Type B pancreatic cell (in vitro differentiated cells): ENCODE results near the gene OSBP. TPM values are rescaled to one million over a fixed set of nuclear protein-coding genes. Genes with fewer than 3 reads are reported as not detected.
"Not testable (repeated sequence)": the region's sequence is repeated elsewhere in the genome, so short reads cannot be mapped to it uniquely, and the experiment has no call there.

Experiments used
- DNase-seq: peaks from one replicate; pipeline ENCODE4 v3.0.0; 2021; ENCODE audit warnings: mixed read lengths; ENCODE audit not compliant: unreplicated experiment; ENCODE audit errors: extremely low spot score
- H3K27ac Mint-ChIP-seq: 2 replicates; pipeline ENCODE4 v1.8.0; 2021; ENCODE audit warnings: mild to moderate bottlenecking, mixed read lengths
- H3K27me3 Mint-ChIP-seq: 2 replicates; pipeline ENCODE4 v1.8.0; 2021; ENCODE audit warnings: mixed read lengths
- H3K36me3 Mint-ChIP-seq: 2 replicates; pipeline ENCODE4 v1.8.0; 2021; ENCODE audit warnings: mixed read lengths
- H3K4me1 Mint-ChIP-seq: one replicate; pipeline ENCODE4 v1.8.0; 2021; ENCODE audit warnings: mixed read lengths; ENCODE audit not compliant: unreplicated experiment
- H3K4me3 Mint-ChIP-seq: 2 replicates; pipeline ENCODE4 v1.8.0; 2021; ENCODE audit warnings: mild to moderate bottlenecking, mixed read lengths
- H3K9me3 Mint-ChIP-seq: 2 replicates; pipeline ENCODE4 v1.8.0; 2021; ENCODE audit warnings: mixed read lengths
- total RNA-seq: library from RNA; stranded (reverse); gene quantifications from 2 replicates; pipeline ENCODE4 v1.2.1, GENCODE V29; 2021; ENCODE audit warnings: low replicate concordance
- TF ChIP-seq, protein P1 (sequence below): fragments of 200-600 bp; sonication (generic); conservative IDR thresholded peaks from 2 replicates; pipeline ENCODE4 v1.5.0; 2021; ENCODE audit warnings: antibody characterized with exemption, mild to moderate bottlenecking

OSBP gene
- total RNA-seq, 1 donor from 2014 or later = 42.4 TPM

DNA sequence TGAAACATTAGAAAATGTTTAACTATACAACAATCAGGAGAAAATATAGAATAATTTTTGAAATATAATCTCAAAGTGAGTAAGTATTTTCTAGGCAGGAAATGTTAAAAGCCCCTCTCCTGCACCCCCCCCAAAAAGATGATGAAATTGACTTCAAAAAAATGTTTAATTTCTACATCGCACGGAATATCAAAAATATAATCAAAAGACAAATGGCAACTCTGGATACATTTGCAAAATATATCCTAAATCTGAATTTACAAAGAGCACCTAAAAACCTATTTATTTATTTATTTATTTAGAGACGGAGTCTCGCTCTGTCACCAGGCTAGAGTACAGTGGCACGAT is 67.3 kb downstream of the OSBP start:
- H3K4me3 Mint-ChIP-seq = peak overlapping the region; percentile 36
- H3K36me3 Mint-ChIP-seq = no peaks in the 10 kb centered on the region
- no peak for DNase-seq
- H3K9me3 Mint-ChIP-seq = no peaks in the 10 kb centered on the region
- peaks cover 10% of the 10 kb centered on the region for H3K27me3 Mint-ChIP-seq
- TF ChIP-seq, protein P1, sequence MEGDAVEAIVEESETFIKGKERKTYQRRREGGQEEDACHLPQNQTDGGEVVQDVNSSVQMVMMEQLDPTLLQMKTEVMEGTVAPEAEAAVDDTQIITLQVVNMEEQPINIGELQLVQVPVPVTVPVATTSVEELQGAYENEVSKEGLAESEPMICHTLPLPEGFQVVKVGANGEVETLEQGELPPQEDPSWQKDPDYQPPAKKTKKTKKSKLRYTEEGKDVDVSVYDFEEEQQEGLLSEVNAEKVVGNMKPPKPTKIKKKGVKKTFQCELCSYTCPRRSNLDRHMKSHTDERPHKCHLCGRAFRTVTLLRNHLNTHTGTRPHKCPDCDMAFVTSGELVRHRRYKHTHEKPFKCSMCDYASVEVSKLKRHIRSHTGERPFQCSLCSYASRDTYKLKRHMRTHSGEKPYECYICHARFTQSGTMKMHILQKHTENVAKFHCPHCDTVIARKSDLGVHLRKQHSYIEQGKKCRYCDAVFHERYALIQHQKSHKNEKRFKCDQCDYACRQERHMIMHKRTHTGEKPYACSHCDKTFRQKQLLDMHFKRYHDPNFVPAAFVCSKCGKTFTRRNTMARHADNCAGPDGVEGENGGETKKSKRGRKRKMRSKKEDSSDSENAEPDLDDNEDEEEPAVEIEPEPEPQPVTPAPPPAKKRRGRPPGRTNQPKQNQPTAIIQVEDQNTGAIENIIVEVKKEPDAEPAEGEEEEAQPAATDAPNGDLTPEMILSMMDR = no peak
- peaks cover 28% of the 10 kb centered on the region for H3K4me1 Mint-ChIP-seq
- no peak overlapping the region for H3K27ac Mint-ChIP-seq

DNA sequence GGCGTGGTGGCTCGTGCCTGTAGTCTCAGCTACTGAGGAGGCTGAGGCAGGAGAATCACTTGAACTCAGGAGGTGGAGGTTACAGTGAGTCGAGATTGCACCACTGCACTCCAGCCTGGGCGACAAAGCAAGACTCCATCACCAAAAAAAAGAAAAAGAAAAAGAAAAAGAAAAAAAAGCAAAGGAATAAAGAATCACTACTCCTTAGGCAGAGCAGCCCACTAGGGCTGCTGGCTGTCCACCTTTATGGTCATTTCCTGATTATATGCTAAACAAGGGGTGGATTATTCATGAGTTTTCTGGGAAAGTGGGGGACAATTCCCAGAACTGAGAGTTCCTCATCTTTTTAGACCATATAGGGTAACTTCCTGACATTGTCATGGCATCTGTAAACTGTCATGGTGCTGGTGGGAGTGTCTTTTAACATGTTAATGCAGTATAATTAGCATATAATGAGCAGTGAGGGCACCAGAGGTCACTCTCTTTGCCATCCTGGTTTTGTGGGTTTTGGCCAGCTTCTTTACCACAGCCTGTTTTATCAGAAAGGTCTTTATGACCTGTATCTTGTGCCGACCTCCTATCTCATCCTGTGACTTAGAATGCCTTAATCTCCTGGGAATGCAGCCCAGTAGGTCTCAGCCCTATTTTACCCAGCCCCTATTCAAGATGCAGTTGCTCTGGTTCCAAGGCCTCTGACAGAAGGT is 67.8 kb downstream of the OSBP start:
- H3K36me3 Mint-ChIP-seq, DNase-seq, H3K27ac Mint-ChIP-seq, H3K9me3 Mint-ChIP-seq: not testable (repeated sequence)
- Mint-ChIP-seq H3K27me3 (peaks cover 10% of the 10 kb centered on the region), H3K4me3 (peak overlapping the region; percentile 36), H3K4me1 (peaks cover 28% of the 10 kb centered on the region)

DNA sequence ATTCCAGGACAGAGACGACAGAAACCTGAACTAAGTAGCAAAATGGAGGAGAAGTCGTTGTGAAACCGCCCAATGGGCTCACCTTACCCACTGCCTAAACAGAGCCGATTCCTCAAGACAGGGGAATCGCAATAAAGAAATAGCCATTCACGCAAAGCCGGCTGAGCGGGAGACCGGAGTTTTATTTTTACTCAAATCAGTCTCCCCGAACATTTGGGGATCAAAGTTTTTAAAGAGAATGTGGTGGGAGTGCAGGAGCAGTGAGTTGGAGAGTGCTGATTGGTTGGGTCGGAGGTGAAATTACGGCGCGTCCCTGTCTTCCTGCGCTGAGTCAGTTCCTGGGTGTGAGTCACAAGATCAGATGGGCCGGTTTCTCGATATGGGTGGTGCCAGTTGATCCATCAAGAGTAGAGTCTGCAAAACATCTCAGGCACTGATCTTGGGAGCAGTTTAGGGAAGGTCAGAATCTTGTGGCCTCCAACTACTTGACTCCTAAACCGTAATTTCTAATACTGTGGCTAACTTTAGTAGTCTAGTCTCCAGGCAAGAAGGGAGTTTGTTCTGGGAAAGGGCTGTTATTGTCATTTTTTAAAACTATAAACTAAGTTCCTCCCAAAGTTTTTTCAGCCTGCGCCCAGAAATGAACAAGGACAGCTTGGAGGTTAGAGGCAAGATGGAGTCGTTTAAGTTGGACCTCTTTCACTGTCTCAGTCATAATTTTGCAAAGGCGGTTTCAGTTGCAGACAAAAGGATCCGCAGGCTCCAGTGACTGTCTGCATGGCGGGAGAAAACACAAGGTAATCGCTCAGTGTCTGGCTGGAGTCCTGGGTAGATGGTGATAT is 70.2 kb downstream of the OSBP start:
- Mint-ChIP-seq H3K27ac (no peak overlapping the region), H3K9me3 (no peaks in the 10 kb centered on the region), H3K4me1 (peaks cover 12% of the 10 kb centered on the region), H3K36me3 (no peaks in the 10 kb centered on the region), H3K27me3 (peaks cover under 1% of the 10 kb centered on the region), H3K4me3 (no peak overlapping the region)
- TF ChIP-seq, protein P1 = no peak
- DNase-seq = no peak

- TF ChIP-seq, protein P1 = no peak
- Mint-ChIP-seq H3K4me1 (peaks cover 12% of the 10 kb centered on the region), H3K36me3 (no peaks in the 10 kb centered on the region), H3K9me3 (no peaks in the 10 kb centered on the region), H3K27me3 (no peaks in the 10 kb centered on the region), H3K4me3 (no peak overlapping the region), H3K27ac (no peak overlapping the region)
- DNase-seq = no peak
These were observed 70.8 kb downstream of the OSBP start for GRCh38 chr11:59544869-59545178.

GRCh38 chr11:59543713-59544112 is 71.9 kb downstream of the OSBP start:
- not testable (repeated sequence) for H3K4me1 Mint-ChIP-seq, DNase-seq, H3K9me3 Mint-ChIP-seq, H3K27me3 Mint-ChIP-seq, H3K4me3 Mint-ChIP-seq, H3K27ac Mint-ChIP-seq, H3K36me3 Mint-ChIP-seq

- Mint-ChIP-seq H3K27me3 (no peaks in the 10 kb centered on the region), H3K36me3 (no peaks in the 10 kb centered on the region), H3K4me3 (no peak overlapping the region), H3K27ac (no peak overlapping the region), H3K4me1 (peaks cover 6% of the 10 kb centered on the region), H3K9me3 (no peaks in the 10 kb centered on the region)
- DNase-seq = no peak
- TF ChIP-seq, protein P1 = no peak
These were observed 73.3 kb downstream of the OSBP start for GRCh38 chr11:59542142-59542810.
